HG02973 (cell line): ENCODE data around the gene NELFE.
"Not testable (repeated sequence)": the region's sequence is repeated elsewhere in the genome, so short reads cannot be mapped to it uniquely, and the experiment has no call there.

Experiments used
- ATAC-seq: cut with Tn5 transposase; IDR thresholded peaks from one replicate; pipeline ENCODE4 v1.9.1; 2021; ENCODE audit warnings: moderate library complexity; ENCODE audit not compliant: unreplicated experiment

The NELFE gene

DNA sequence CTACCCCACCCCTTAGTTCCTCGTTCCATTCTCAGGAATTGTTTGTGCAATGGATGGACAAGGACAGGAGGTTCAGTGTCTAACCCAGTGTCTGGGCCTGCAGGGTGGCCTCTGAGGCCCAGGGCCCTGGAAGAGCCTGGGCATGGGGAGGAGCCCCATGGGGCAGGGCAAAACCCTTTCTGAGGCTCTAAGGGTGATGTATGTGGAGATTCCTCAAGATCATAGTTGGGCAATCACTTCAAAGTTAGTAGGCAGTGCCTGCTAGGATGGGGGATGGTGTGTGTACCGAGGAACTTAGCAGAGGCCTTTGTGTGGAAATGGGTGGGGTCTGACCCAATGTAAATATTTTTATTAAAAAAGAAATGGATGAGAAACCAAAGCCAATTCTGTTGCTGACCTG, 38.0 kb downstream of the NELFE start:
- no peak for ATAC-seq

DNA sequence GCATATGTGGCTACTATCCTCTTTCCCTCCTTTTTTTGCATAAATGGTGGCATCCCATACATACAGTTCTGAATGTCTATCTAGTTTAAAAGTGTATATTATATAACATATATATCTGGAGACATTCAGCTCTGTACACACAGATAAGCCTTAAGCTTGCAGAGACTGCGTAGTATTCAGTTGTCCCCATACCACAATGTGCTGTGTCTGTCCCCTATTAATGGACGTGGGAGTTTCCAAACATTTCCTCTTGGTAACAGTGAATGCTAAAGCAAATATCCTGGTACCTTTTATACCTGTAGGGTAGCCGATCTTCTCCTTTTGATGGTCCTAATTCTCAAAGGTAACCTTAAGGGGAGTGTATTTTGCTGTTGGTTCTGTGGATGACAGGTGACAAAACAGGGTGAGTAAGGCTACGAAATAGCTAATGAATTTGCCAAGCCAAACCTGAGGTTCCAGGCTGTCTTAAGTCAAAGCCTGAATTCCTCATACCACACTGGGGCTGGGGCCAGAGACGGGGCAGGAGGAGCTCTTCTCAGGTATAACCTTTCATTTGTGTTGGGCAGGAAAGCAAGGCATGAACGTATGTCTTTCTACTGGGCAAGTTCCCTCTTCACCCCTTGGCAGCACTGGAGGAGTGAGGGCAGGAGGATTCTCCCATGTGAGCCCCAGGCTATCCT, 39.0 kb downstream of the NELFE start:
- no peak for ATAC-seq

DNA sequence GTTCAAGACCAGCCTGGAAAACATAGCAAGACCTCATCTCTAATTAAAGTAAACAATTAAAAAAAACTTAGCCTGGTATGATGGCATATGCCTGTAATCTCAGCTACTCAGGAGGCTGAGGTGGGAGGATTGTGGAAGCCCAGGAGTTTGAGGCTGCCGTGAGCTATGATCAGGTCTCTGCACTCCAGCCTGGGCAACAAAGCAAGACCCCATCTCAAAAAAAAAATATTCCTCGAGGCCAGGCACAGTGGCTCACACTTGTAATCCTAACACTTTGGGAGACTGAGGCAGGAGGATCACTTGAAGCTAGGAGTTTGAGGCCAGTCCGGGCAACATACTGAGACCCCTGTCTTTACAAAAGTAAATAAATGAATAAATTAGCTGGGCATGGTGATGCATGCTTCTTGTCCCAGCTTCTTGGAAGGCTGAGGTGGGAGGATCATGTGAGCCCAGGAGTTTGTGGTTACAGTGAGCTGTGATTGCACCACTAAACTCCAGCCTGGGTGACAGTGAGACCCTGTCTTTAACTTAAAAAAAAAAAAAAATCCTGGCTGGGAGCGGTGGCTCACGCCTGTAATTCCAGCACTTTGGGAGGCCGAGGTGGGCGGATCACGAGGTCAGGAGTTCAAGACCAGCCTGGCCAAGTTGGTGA, 40.6 kb downstream of the NELFE start:
- no peak for ATAC-seq

DNA sequence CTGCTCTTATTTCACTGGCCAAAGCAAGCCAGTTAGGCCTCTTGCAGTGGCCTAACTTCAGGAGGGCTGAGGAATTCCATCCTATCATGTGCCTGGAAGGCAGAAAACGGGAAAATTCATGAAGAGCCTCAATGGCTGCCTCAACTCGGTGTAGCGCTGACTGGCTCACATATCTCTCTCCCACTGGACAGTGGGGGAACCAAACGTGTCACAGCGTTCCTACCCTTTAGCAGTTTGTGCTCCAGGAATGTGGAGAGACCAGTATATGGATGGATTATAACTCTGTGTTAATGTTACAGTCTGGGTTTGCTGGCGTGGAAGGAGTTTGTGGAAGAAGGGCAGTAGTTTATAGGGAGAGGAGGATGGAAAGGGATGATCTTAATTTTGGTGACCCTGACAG, 43.0 kb downstream of the NELFE start:
- no peak for ATAC-seq

DNA sequence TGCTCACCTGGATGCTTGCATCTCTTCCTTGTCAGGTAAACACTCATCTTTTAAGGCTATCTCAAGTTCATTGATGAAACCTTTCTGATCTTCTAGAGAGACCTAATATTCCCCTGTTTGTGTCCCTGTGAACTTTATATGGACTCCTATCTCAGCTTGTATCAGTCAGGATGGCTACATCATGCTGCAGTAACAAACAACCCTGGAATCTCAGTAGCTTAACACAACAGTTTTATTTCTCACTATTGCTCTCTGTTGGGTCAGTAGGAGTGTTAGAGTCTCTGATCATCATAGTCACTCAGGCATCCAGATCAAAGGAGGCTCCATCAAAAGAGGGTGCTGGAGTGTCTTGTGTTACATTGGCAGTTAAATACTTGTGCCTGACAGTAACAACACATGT, 43.4 kb downstream of the NELFE start:
- no peak for ATAC-seq

DNA sequence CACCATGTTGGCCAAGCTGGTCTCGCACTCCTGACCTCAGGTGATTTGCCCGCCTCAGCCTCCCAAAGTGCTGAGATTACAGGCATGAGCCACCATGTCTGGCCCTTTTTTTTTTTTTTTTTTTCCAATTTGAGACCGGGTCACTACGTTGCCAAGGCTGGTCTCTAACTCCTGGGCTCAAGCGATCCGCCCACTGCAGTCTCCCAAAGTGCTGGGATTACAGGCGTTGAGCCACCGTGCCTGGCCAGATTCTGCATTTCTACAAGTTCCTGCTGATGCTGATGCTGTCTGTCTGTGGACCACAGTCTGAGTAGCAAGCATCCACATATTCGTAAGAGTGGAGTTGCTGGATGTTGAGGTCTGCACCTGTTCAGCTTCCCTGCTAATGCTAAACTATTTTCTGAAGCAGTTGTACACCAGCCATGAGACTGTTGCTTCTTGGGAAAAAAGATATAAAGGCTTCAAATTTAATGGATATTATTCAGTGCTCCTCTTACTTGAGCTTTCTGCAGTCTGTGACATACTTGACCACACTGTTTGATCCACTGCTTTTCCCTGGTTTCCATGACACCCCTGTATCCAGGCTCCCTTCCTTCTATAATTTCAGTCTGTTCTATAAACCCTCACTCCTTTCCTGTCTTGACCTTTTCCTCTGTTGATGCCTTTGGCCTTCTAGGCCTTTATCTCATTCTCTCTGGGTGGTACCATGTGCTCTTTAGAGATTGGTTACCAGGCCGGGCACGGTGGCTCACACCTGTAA, 46.8 kb downstream of the NELFE start:
- no peak for ATAC-seq

DNA sequence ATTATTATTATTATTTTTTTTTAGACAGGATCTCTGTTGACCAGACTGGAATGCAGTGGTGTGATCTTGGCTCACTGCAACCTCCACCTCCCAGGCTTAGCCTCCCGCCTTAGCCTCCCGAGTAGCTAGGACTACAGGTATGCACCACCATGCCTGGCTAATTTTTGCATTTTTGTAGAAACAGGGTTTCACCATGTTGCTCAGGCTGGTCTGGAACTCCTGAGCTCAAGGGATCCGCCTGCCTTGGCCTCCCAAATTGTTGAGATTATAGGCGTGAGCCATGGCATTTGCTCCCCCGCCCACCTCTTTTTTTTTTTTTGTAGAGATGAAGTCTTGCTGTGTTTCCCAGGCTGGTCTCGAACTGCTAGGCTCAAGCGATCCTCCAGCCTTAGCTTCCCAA, 49.5 kb downstream of the NELFE start:
- not testable (repeated sequence) for ATAC-seq

DNA sequence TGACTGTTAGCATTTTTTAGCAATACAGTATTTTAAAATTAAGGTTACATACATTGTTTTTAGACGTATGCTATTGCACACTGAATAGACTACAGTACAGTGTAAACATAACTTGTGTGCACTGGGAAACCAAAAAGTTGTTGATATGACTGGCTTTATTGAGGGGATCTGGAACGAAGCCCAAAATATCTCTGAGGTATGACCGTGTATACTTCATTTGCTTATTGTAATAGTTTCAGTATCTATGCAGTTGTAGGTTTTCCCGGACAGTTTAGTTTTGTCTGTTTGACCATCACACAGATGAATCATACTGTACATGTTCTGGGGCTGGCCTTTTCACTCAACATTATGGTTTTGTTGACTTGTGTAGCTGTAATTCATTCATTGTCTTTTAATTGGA, 50.0 kb downstream of the NELFE start:
- peak; percentile 73 for ATAC-seq

DNA sequence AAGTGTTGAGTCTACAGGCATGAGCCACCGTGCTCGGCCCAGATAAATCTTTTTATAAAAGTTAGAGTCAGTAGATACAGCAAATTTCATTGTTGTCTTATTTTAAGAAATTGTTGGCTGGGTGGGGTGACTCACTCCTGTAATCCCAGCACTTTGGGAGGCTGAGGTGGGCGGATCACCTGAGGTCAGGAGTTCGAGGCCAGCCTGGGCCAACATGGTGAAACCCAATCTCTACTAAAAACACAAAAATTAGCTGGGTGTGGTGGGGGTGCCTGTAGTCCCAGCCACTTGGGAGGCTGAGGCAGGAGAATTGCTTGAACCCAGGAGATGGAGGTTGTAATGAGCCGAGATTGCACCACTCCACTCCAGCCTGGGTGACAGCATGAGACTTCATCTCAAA, 50.5 kb downstream of the NELFE start:
- not testable (repeated sequence) for ATAC-seq

DNA sequence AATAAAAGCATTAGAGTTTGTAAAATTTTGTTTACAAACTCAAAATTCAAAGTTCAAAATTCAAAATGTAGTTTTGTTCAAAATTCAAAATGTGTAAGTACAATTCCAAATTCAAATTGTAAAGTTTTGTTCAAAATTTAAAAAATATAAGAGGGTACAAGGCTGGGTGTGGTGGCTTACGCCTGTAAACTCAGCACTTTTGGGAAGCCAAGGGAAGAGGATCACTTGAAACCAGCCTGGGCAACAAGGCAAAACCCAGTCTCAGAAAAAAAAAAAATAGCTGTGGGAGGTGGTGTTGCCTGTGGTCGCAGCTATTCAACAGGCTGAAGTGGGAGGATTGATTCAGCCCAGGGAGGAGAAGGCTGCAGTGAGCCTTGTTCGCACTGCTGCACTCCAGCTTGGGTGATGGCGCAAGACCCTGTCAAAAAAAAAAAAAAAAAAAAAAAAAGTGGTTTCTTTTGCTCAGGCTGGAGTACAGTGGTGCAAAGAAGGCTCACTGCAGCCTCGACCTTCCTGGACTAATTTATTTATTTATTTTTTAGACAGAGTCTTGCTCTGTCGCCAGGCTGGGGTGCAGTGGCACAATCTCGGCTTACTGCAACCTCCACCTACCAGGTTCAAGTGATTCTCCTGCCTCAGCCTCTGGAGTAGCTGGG, 51.5 kb downstream of the NELFE start:
- no peak for ATAC-seq

DNA sequence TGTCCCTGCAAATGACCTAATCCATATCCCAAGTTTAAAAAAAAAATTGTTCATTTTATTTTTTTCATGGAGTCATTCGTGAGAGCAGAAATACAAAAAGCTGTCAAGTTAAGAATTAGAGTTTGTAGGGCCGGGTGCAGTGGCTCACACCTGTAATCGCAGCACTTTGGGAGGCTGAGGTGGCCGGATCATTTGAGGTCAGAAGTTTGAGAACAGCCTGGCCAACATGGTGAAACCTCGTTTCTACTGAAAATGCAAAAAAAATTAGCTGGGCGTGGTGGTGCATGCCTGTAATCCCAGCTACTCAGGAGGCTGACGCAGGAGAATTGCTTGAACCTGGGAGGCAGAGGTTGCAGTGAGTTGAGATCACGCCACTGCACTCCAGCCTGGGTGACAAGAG, 52.0 kb downstream of the NELFE start:
- not testable (repeated sequence) for ATAC-seq

DNA sequence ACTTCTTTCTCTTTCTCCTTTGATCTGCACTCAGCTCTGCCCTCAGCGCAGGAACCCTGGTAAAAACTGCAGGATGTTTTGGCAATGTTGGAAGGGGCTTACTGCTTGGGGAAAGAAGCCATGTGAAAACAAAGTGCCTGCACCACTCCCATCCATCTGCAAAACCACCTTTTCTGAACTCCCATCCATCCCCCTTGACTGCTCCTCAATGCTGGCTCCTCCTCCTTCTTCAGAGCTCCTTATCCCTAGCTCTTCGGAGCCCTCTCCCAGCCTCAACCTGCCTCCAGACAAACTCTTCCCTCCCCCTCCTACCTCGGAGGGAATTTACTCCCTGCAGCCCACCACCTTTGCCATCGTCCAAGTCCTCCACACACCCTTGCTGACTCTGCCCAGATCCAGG, 52.6 kb downstream of the NELFE start:
- ATAC-seq, result no peak

DNA sequence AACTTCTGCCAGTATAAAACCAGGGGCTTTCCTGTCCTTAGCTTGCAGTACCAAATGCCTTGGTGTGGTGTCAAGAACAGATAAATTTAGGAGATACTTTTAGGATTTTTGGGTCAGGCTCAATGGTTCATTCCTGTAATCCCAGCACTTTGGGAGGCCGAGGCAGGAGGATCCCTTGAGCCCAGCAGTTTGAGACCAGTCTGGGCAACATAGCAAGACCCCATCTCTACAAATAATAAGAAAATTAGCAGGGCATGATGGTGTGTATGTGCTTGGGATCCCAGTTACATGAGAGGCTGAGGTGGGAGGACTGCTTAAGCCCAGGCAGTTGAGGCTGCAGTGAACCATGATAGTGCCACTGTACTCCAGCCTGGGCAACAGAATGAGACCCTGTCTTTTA, 53.7 kb downstream of the NELFE start:
- ATAC-seq, result no peak

DNA sequence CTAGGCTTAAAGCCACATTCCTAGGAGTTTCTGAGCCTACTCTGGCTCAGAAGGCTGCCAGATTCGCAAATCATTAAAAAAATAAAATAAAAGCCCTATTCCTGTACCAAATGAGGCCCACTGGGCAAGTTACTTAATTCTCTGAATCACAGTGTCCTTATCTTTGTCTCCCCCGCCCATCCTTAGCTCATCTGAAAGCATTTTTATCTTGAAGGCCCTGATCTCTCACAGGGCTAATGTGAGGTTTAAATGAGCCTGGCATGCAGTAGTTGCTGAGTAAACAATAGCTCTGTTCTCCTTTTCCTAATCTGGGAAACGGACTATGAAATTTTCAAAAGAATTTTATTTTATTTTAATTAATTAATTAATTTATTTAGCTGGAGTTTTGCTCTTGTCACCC, 54.8 kb downstream of the NELFE start:
- ATAC-seq, result no peak
